IMR-90 (cell line): ENCODE data around the gene TRAPPC10. TPM values are rescaled to one million over a fixed set of nuclear protein-coding genes. Genes with fewer than 3 reads are reported as not detected.

Source experiments
- ATAC-seq: fragments of 200-7000 bp; cut with Tn5 transposase; 2 replicates; pipeline ENCODE4 v1.9.1; 2020; ENCODE audit warnings: low read depth, mild to moderate bottlenecking, moderate library complexity
- BruUV-seq: library from RNA; stranded (reverse); fragments of 400-500 nt; replicated peaks from 2 replicates; lab custom pipeline; 2021; lab: Mats Ljungman, UMichigan
- CTCF ChIA-PET: fragments of 300-600 bp; formaldehyde crosslinking; extraction: SDS; loops from one replicate; lab custom pipeline; 2021; ENCODE audit warnings: antibody characterized with exemption; lab: Yijun Ruan, JAX
- POLR2A ChIA-PET: fragments of 300-600 bp; sonication (Branson Sonifier 250); formaldehyde crosslinking; loops from one replicate; lab custom pipeline; 2022; ENCODE audit warnings: antibody characterized with exemption; ENCODE audit not compliant: unreplicated experiment; lab: Charles Lee
- DNase-seq: peaks from one replicate; pipeline ENCODE4 v3.0.0; 2013
- H2AFZ ChIP-seq: replicated peaks from 2 replicates; pipeline ENCODE3; 2013; ENCODE audit warnings: low read length, mild to moderate bottlenecking; ENCODE audit not compliant: poor library complexity
- H2AK5ac ChIP-seq: 2 replicates; pipeline ENCODE4 v1.6.1; 2013; ENCODE audit warnings: low read depth, low read length, inconsistent platforms
- H2AK9ac ChIP-seq: replicated peaks from 2 replicates; pipeline ENCODE3; 2013; ENCODE audit warnings: mild to moderate bottlenecking, low read depth, low read length, moderate library complexity; ENCODE audit not compliant: poor library complexity
- H2BK120ac ChIP-seq: 2 replicates; pipeline ENCODE4 v1.6.1; 2013; ENCODE audit warnings: low read depth, low read length, inconsistent platforms
- H2BK15ac ChIP-seq: 3 replicates; pipeline ENCODE4 v1.6.1; 2013; ENCODE audit warnings: low read depth, low read length, inconsistent platforms
- H2BK20ac ChIP-seq: 2 replicates; pipeline ENCODE4 v1.6.1; 2013; ENCODE audit warnings: low read depth, mild to moderate bottlenecking, inconsistent platforms, low read length, moderate library complexity
- H2BK5ac ChIP-seq: 2 replicates; pipeline ENCODE4 v1.6.1; 2013; ENCODE audit warnings: mild to moderate bottlenecking, low read depth, low read length, inconsistent platforms; ENCODE audit not compliant: poor library complexity, severe bottlenecking
- H3K14ac ChIP-seq: replicated peaks from 2 replicates; pipeline ENCODE4 v1.6.1; 2013; ENCODE audit warnings: low read depth, low read length, inconsistent platforms
- H3K18ac ChIP-seq: 2 replicates; pipeline ENCODE4 v1.6.1; 2013; ENCODE audit warnings: low read depth, low read length, control low read depth
- H3K23ac ChIP-seq: 2 replicates; pipeline ENCODE4 v1.6.1; 2013; ENCODE audit warnings: low read depth, low read length, inconsistent platforms
- H3K27ac ChIP-seq: 2 replicates; pipeline ENCODE4 v1.5.1; 2013; ENCODE audit warnings: mild to moderate bottlenecking, control low read depth, low read length; ENCODE audit not compliant: insufficient read depth
- H3K27me3 ChIP-seq: 2 replicates; pipeline ENCODE4 v1.6.1; 2013; ENCODE audit warnings: low read length; ENCODE audit not compliant: control insufficient read depth, insufficient read depth
- H3K36me3 ChIP-seq: 2 replicates; pipeline ENCODE4 v1.6.1; 2013; ENCODE audit warnings: low read length, mixed read lengths; ENCODE audit not compliant: control insufficient read depth, insufficient read depth
- H3K4ac ChIP-seq: 2 replicates; pipeline ENCODE4 v1.6.1; 2013; ENCODE audit warnings: low read depth, low read length, inconsistent platforms
- H3K4me1 ChIP-seq: 2 replicates; pipeline ENCODE4 v1.6.1; 2013; ENCODE audit warnings: low read length, mixed read lengths; ENCODE audit not compliant: control insufficient read depth, insufficient read depth
- H3K4me2 ChIP-seq: 2 replicates; pipeline ENCODE4 v1.6.1; 2013; ENCODE audit warnings: low read depth, mild to moderate bottlenecking, control low read depth, low read length, moderate library complexity
- H3K4me3 ChIP-seq: 2 replicates; pipeline ENCODE4 v1.5.1; 2013; ENCODE audit warnings: low read depth, mild to moderate bottlenecking, control low read depth, low read length, moderate library complexity; ENCODE audit not compliant: insufficient read depth
- H3K56ac ChIP-seq: 2 replicates; pipeline ENCODE4 v1.6.1; 2013; ENCODE audit warnings: low read length, inconsistent platforms; ENCODE audit not compliant: insufficient read depth; ENCODE audit errors: extremely low read depth
- H3K79me1 ChIP-seq, 2 experiments: 2 replicates each; pipeline ENCODE4 v1.6.1; 2013; ENCODE audit warnings: low read length in 2 of 2, inconsistent platforms in 1 of 2, low read depth in 1 of 2
- H3K9ac ChIP-seq: 2 replicates; pipeline ENCODE4 v1.6.1; 2013; ENCODE audit warnings: low read depth, low read length, control low read depth
- H3K9me1 ChIP-seq: 2 replicates; pipeline ENCODE4 v1.6.1; 2013; ENCODE audit warnings: low read length, inconsistent platforms; ENCODE audit not compliant: insufficient read depth
- H3K9me3 ChIP-seq: 2 replicates; pipeline ENCODE4 v1.6.1; 2013; ENCODE audit warnings: low read length; ENCODE audit not compliant: control insufficient read depth, insufficient read depth
- H4K20me1 ChIP-seq: 2 replicates; pipeline ENCODE4 v1.6.1; 2013; ENCODE audit warnings: low read length, inconsistent platforms; ENCODE audit not compliant: insufficient read depth
- H4K5ac ChIP-seq: 2 replicates; pipeline ENCODE4 v1.6.1; 2013; ENCODE audit warnings: mild to moderate bottlenecking, low read depth, low read length, control low read depth
- H4K8ac ChIP-seq, 2 experiments: 2 replicates each; pipeline ENCODE4 v1.6.1; 2013; ENCODE audit warnings: low read depth in 2 of 2, low read length in 2 of 2, control low read depth in 1 of 2, inconsistent platforms in 1 of 2
- H4K91ac ChIP-seq: 2 replicates; pipeline ENCODE4 v1.6.1; 2013; ENCODE audit warnings: low read depth, low read length, inconsistent platforms; ENCODE audit not compliant: insufficient read depth
- BHLHE40 ChIP-seq: fragments of 150-350 bp; IDR thresholded peaks from 2 replicates; pipeline ENCODE4 v1.6.1; 2016; ENCODE audit warnings: mild to moderate bottlenecking, low read depth, low read length
- CEBPB ChIP-seq: IDR thresholded peaks from 2 replicates; pipeline ENCODE4 v1.6.1; 2012; ENCODE audit warnings: low read depth, low read length, improper control_type of control experiment
- CHD1 ChIP-seq: IDR thresholded peaks from 2 replicates; pipeline ENCODE4 v1.6.1; 2012; ENCODE audit warnings: low read depth, low read length, improper control_type of control experiment
- CTCF ChIP-seq: conservative IDR thresholded peaks from 2 replicates; pipeline ENCODE4 v1.5.1; 2012; ENCODE audit warnings: mild to moderate bottlenecking, low read depth, low read length, improper control_type of control experiment
- MAFK ChIP-seq: IDR thresholded peaks from 2 replicates; pipeline ENCODE4 v1.6.1; 2012; ENCODE audit warnings: low read depth, low read length, improper control_type of control experiment
- MAZ ChIP-seq: IDR thresholded peaks from 2 replicates; pipeline ENCODE4 v1.6.1; 2012; ENCODE audit warnings: low read depth, mild to moderate bottlenecking, low read length, improper control_type of control experiment, moderate library complexity, borderline replicate concordance
- MXI1 ChIP-seq: IDR thresholded peaks from 2 replicates; pipeline ENCODE4 v1.6.1; 2012; ENCODE audit warnings: low read depth, mild to moderate bottlenecking, low read length, moderate library complexity, borderline replicate concordance
- NFE2L2 ChIP-seq: fragments of 150-350 bp; IDR thresholded peaks from 2 replicates; pipeline ENCODE4 v1.6.1; 2016; ENCODE audit warnings: low read depth, mild to moderate bottlenecking, low read length
- POLR2A ChIP-seq: IDR thresholded peaks from 2 replicates; pipeline ENCODE4 v1.6.1; 2012; ENCODE audit warnings: mild to moderate bottlenecking, low read depth, low read length
- RCOR1 ChIP-seq: IDR thresholded peaks from 2 replicates; pipeline ENCODE4 v1.6.1; 2012; ENCODE audit warnings: mild to moderate bottlenecking, low read length, improper control_type of control experiment; ENCODE audit not compliant: insufficient replicate concordance
- RFX5 ChIP-seq: IDR thresholded peaks from 2 replicates; pipeline ENCODE4 v1.8.0; 2012; ENCODE audit warnings: low read depth, mild to moderate bottlenecking, low read length, moderate library complexity
- SMC3 ChIP-seq: fragments of 150-350 bp; IDR thresholded peaks from 2 replicates; pipeline ENCODE4 v1.6.1; 2016; ENCODE audit warnings: low read depth, mild to moderate bottlenecking, antibody characterized with exemption, low read length, moderate library complexity
- USF2 ChIP-seq: fragments of 150-350 bp; IDR thresholded peaks from 2 replicates; pipeline ENCODE4 v1.6.1; 2017; ENCODE audit warnings: mild to moderate bottlenecking, antibody characterized with exemption, low read length, low read depth
- WGBS, 2 experiments: methylation state at CpG; one replicate each; pipeline versions ENCODE4 v1.1.5 to v1.1.7; 2013; ENCODE audit warnings: missing lambda C conversion rate in 2 of 2; ENCODE audit not compliant: insufficient read length in 1 of 2; ENCODE audit errors: extremely low coverage in 2 of 2; 5-methylcytosine and 5-hydroxymethylcytosine counted together
- dilution Hi-C: fragments of 300-500 bp; cut with HindIII; formaldehyde crosslinking; loops from one replicate; pipeline ENCODE4 v1.14.3; 2018; ENCODE audit warnings: low sequenced_read_pairs; ENCODE audit not compliant: unreplicated experiment
- in situ Hi-C: fragments of 300-500 bp; cut with MboI; formaldehyde crosslinking; loops from 3 replicates; pipeline ENCODE4 v1.14.3; 2019; ENCODE audit warnings: low sequenced_read_pairs, inconsistent platforms, mixed read lengths
- intact Hi-C: fragments of 100-400 bp; cut with micrococcal nuclease; formaldehyde crosslinking; loops from 2 replicates; pipeline ENCODE4 v1.10.0; 2022
- polyA plus RNA-seq, 3 experiments: library from polyadenylated mRNA; depleted of rRNA; stranded (reverse); fragments of >200 nt; gene quantifications; 2 replicates each; pipeline ENCODE4 v1.2.3, GENCODE V29; 2012; ENCODE audit warnings: low replicate concordance in 1 of 3
- total RNA-seq: library from RNA; depleted of rRNA; stranded (reverse); fragments of >200 nt; gene quantifications from 2 replicates; pipeline ENCODE4 v1.2.3, GENCODE V29; 2012

Gene TRAPPC10
- total and polyA plus RNA-seq, 2 of the 4 experiments (the other 2 are of a cell fraction): 17.8 to 18.1 TPM

- H3K79me1 ChIP-seq: peaks cover 36 to 82% of the 10 kb centered on the region in 2 experiments
- H2AFZ ChIP-seq: no peak overlapping the region
- H2BK5ac ChIP-seq: no peak overlapping the region
- H3K36me3 ChIP-seq: peaks cover 5% of the 10 kb centered on the region
- H2AK5ac ChIP-seq: no peak overlapping the region
- ATAC-seq (no peak), DNase-seq (no peak)
- no peak overlapping the region for H2BK15ac ChIP-seq
- ChIA-PET POLR2A (no interaction called here), CTCF (no interaction called here)
- H3K14ac ChIP-seq: no peak overlapping the region
- no peak overlapping the region for H2BK20ac ChIP-seq
- no peak overlapping the region for H4K91ac ChIP-seq
- BruUV-seq: no TSS peak
- no peak overlapping the region for H2AK9ac ChIP-seq
- no peak for TF ChIP-seq NFE2L2
- TF ChIP-seq BHLHE40: no peak
- TF ChIP-seq MXI1: no peak
- no peak for TF ChIP-seq CTCF
- no peak for TF ChIP-seq SMC3
- TF ChIP-seq MAFK: no peak
- TF ChIP-seq CHD1: no peak
- no peak for TF ChIP-seq MAZ
- TF ChIP-seq RCOR1: no peak
- no peak for TF ChIP-seq CEBPB
- no peak for TF ChIP-seq USF2
- no peak for TF ChIP-seq RFX5
- TF ChIP-seq POLR2A: no peak
- dilution Hi-C loops: no loop called here
- H3K27ac ChIP-seq: no peak overlapping the region
- H3K4me1 ChIP-seq: peaks cover 12% of the 10 kb centered on the region
- in situ Hi-C loops: no loop called here
- H3K18ac ChIP-seq: no peak overlapping the region
- H3K9me1 ChIP-seq: peaks cover 31% of the 10 kb centered on the region
- no peak overlapping the region for H3K9ac ChIP-seq
- no peak overlapping the region for H4K8ac ChIP-seq
- H2BK120ac ChIP-seq: no peak overlapping the region
- no peak overlapping the region for H4K5ac ChIP-seq
- H3K4me3 ChIP-seq: no peak overlapping the region
- peaks cover 61% of the 10 kb centered on the region for H4K20me1 ChIP-seq
- H3K56ac ChIP-seq: no peak overlapping the region
- no peaks in the 10 kb centered on the region for H3K9me3 ChIP-seq
- H3K4me2 ChIP-seq: no peak overlapping the region
- H3K23ac ChIP-seq: no peak overlapping the region
- WGBS, 2 experiments: 93% methylated on average over 2 of the region's 6 CpGs; no CpG with 5 or more reads in 1 of the 2 experiments
- no peaks in the 10 kb centered on the region for H3K27me3 ChIP-seq
- no peak overlapping the region for H3K4ac ChIP-seq
- intact Hi-C loops: no loop called here
Measured at GRCh38 chr21:44029460-44030087, 17.5 kb downstream of the TRAPPC10 start.
